ENCODE data around the gene LXN.
"Not testable (repeated sequence)": the region's sequence is repeated elsewhere in the genome, so short reads cannot be mapped to it uniquely, and the experiment has no call there.

Gene LXN

GRCh38 chr3:158672215-158673176 is at the start of gene LXN:
LXN (minus strand) TSS chr3:158672648; CDS start chr3:158672478, 170 bp downstream.
- DNase-seq = peak; percentile 68 to 71

GRCh38 chr3:158722108-158722507 is 49.7 kb upstream of the LXN start:
- DNase-seq = no peak

- DNase-seq = no peak
Measured at GRCh38 chr3:158718490-158719170, 46.2 kb upstream of the LXN start.

GRCh38 chr3:158717576-158717975 is 45.1 kb upstream of the LXN start:
- no peak for DNase-seq

- no peak for DNase-seq
Measured at GRCh38 chr3:158713094-158713499, 40.6 kb upstream of the LXN start.

GRCh38 chr3:158712443-158712842 is 40.0 kb upstream of the LXN start:
- no peak for DNase-seq

GRCh38 chr3:158711886-158712285 is 39.4 kb upstream of the LXN start:
- no peak for DNase-seq

GRCh38 chr3:158710601-158711000 is 38.2 kb upstream of the LXN start:
- DNase-seq = no peak

- DNase-seq = no peak
Measured at GRCh38 chr3:158709666-158710083, 37.2 kb upstream of the LXN start.

- no peak for DNase-seq
Measured at GRCh38 chr3:158703566-158703965, 31.1 kb upstream of the LXN start.

GRCh38 chr3:158702815-158703481 is 30.5 kb upstream of the LXN start:
- no peak for DNase-seq

- no peak for DNase-seq
Measured at GRCh38 chr3:158701420-158702065, 29.1 kb upstream of the LXN start.

GRCh38 chr3:158700559-158700958 is 28.1 kb upstream of the LXN start:
- no peak for DNase-seq

GRCh38 chr3:158696618-158697017 is 24.2 kb upstream of the LXN start:
- DNase-seq = no peak

GRCh38 chr3:158693866-158694456 is 21.5 kb upstream of the LXN start:
- not testable (repeated sequence) for DNase-seq

- no peak for DNase-seq
Measured at GRCh38 chr3:158685159-158685558, 12.7 kb upstream of the LXN start.

- no peak for DNase-seq
Measured at GRCh38 chr3:158683230-158683962, 10.9 kb upstream of the LXN start.

- DNase-seq = no peak
Measured at GRCh38 chr3:158680861-158681260, 8.4 kb upstream of the LXN start.

GRCh38 chr3:158679547-158680000 is 7.1 kb upstream of the LXN start:
- DNase-seq = no peak

- DNase-seq = no peak
Measured at GRCh38 chr3:158678687-158679086, 6.2 kb upstream of the LXN start.

- DNase-seq = no peak
Measured at GRCh38 chr3:158671821-158672214, 630 bp downstream of the LXN start.

- no peak for DNase-seq
Measured at GRCh38 chr3:158668506-158668905, 3.9 kb downstream of the LXN start.
